MG63 (cell line): Measurements from ENCODE around the gene BRPF3. TPM values are rescaled to one million over a fixed set of nuclear protein-coding genes. Genes with fewer than 3 reads are reported as not detected.
"Not testable (repeated sequence)": the region's sequence is repeated elsewhere in the genome, so short reads cannot be mapped to it uniquely, and the experiment has no call there.

Source experiments
- DNase-seq: peaks from one replicate; pipeline ENCODE4 v3.0.0-alpha.2; 2020
- H3K27me3 ChIP-seq: fragments of 250-450 bp; sonication (Bioruptor Pico); 2 replicates; pipeline ENCODE4 v1.5.1; 2020; ENCODE audit warnings: mild to moderate bottlenecking, moderate library complexity
- H3K36me3 ChIP-seq: fragments of 250-450 bp; sonication (Bioruptor Pico); 2 replicates; pipeline ENCODE4 v1.5.1; 2020; ENCODE audit warnings: mild to moderate bottlenecking, moderate library complexity
- H3K4me3 ChIP-seq: fragments of 250-450 bp; sonication (Bioruptor Pico); 2 replicates; pipeline ENCODE4 v1.5.1; 2020; ENCODE audit warnings: mild to moderate bottlenecking, moderate library complexity
- H3K9me3 ChIP-seq: fragments of 250-450 bp; sonication (Bioruptor Pico); 2 replicates; pipeline ENCODE4 v1.5.1; 2020; ENCODE audit warnings: mild to moderate bottlenecking, moderate library complexity
- total RNA-seq: library from RNA; depleted of rRNA; stranded (reverse); fragments of >200 nt; shearing (Covaris generic); gene quantifications from 2 replicates; pipeline ENCODE4 v1.2.3, GENCODE V29; 2014; ENCODE audit warnings: low replicate concordance

The BRPF3 gene
- total RNA-seq, 1 experiment from 2014 or later, result 6.9 TPM

- DNase-seq, H3K9me3 ChIP-seq, H3K27me3 ChIP-seq, H3K4me3 ChIP-seq: not testable (repeated sequence)
- H3K36me3 ChIP-seq, result peaks cover 53% of the 10 kb centered on the region
These were observed 22.0 kb downstream of the BRPF3 start for GRCh38 chr6:36218516-36218915.

GRCh38 chr6:36219081-36219480 is 22.5 kb downstream of the BRPF3 start:
- H3K27me3 ChIP-seq, result no peaks in the 10 kb centered on the region
- peaks cover 55% of the 10 kb centered on the region for H3K36me3 ChIP-seq
- DNase-seq, result no peak
- H3K9me3 ChIP-seq, result no peaks in the 10 kb centered on the region
- no peak overlapping the region for H3K4me3 ChIP-seq

GRCh38 chr6:36220226-36220625 is 23.7 kb downstream of the BRPF3 start:
- Histone ChIP-seq H3K36me3 (peaks cover 56% of the 10 kb centered on the region), H3K9me3 (no peaks in the 10 kb centered on the region), H3K4me3 (no peak overlapping the region), H3K27me3 (no peaks in the 10 kb centered on the region)
- DNase-seq, result no peak

- Histone ChIP-seq H3K9me3 (no peaks in the 10 kb centered on the region), H3K4me3 (no peak overlapping the region), H3K36me3 (peaks cover 52% of the 10 kb centered on the region), H3K27me3 (no peaks in the 10 kb centered on the region)
- DNase-seq, result no peak
These were observed 25.1 kb downstream of the BRPF3 start for GRCh38 chr6:36221674-36222073.

GRCh38 chr6:36222924-36223323 is 26.4 kb downstream of the BRPF3 start:
- H3K27me3 ChIP-seq, result no peaks in the 10 kb centered on the region
- DNase-seq, result no peak
- peaks cover 53% of the 10 kb centered on the region for H3K36me3 ChIP-seq
- H3K4me3 ChIP-seq, result no peak overlapping the region
- no peaks in the 10 kb centered on the region for H3K9me3 ChIP-seq

GRCh38 chr6:36223706-36224105 is 27.2 kb downstream of the BRPF3 start:
- Histone ChIP-seq H3K9me3 (no peaks in the 10 kb centered on the region), H3K4me3 (no peak overlapping the region), H3K27me3 (no peaks in the 10 kb centered on the region), H3K36me3 (peaks cover 54% of the 10 kb centered on the region)
- DNase-seq, result no peak

- no peaks in the 10 kb centered on the region for H3K9me3 ChIP-seq
- H3K36me3 ChIP-seq, result peaks cover 50% of the 10 kb centered on the region
- no peak overlapping the region for H3K4me3 ChIP-seq
- no peaks in the 10 kb centered on the region for H3K27me3 ChIP-seq
- DNase-seq, result no peak
These were observed 28.4 kb downstream of the BRPF3 start for GRCh38 chr6:36224918-36225461.

- no peak overlapping the region for H3K4me3 ChIP-seq
- no peaks in the 10 kb centered on the region for H3K27me3 ChIP-seq
- no peaks in the 10 kb centered on the region for H3K9me3 ChIP-seq
- peaks cover 40% of the 10 kb centered on the region for H3K36me3 ChIP-seq
- DNase-seq, result no peak
These were observed 30.0 kb downstream of the BRPF3 start for GRCh38 chr6:36226438-36227047.

- peaks cover 36% of the 10 kb centered on the region for H3K36me3 ChIP-seq
- no peaks in the 10 kb centered on the region for H3K9me3 ChIP-seq
- DNase-seq, result no peak
- no peaks in the 10 kb centered on the region for H3K27me3 ChIP-seq
- no peak overlapping the region for H3K4me3 ChIP-seq
These were observed 31.1 kb downstream of the BRPF3 start for GRCh38 chr6:36227379-36228228.

GRCh38 chr6:36229223-36229622 is 32.7 kb downstream of the BRPF3 start:
- peaks cover 28% of the 10 kb centered on the region for H3K36me3 ChIP-seq
- no peak for DNase-seq

GRCh38 chr6:36230371-36230770 is 33.8 kb downstream of the BRPF3 start:
- H3K9me3 ChIP-seq, result no peaks in the 10 kb centered on the region
- peaks cover 20% of the 10 kb centered on the region for H3K36me3 ChIP-seq
- no peak overlapping the region for H3K4me3 ChIP-seq
- DNase-seq, result no peak
- H3K27me3 ChIP-seq, result no peaks in the 10 kb centered on the region

More at GRCh38 chr6:36229223-36229622, 32.7 kb downstream of the BRPF3 start:
- Histone ChIP-seq H3K27me3 (no peaks in the 10 kb centered on the region), H3K4me3 (no peak overlapping the region), H3K9me3 (no peaks in the 10 kb centered on the region)

GRCh38 chr6:36232172-36232571 is 35.6 kb downstream of the BRPF3 start:
- H3K4me3 ChIP-seq, result no peak overlapping the region
- no peaks in the 10 kb centered on the region for H3K27me3 ChIP-seq
- H3K36me3 ChIP-seq, result peaks cover 9% of the 10 kb centered on the region
- no peak for DNase-seq
- no peaks in the 10 kb centered on the region for H3K9me3 ChIP-seq

GRCh38 chr6:36235309-36235708 is 38.8 kb downstream of the BRPF3 start:
- Histone ChIP-seq H3K9me3 (no peaks in the 10 kb centered on the region), H3K4me3 (no peak overlapping the region), H3K36me3 (no peaks in the 10 kb centered on the region; the same call in 1 of the 2 replicates), H3K27me3 (no peaks in the 10 kb centered on the region)
- no peak for DNase-seq

- no peak for DNase-seq
- Histone ChIP-seq H3K9me3 (no peaks in the 10 kb centered on the region), H3K27me3 (no peaks in the 10 kb centered on the region), H3K36me3 (no peaks in the 10 kb centered on the region; the same call in 1 of the 2 replicates), H3K4me3 (no peak overlapping the region)
These were observed 39.3 kb downstream of the BRPF3 start for GRCh38 chr6:36235862-36236261.

GRCh38 chr6:36239774-36240173 is 43.2 kb downstream of the BRPF3 start:
- no peaks in the 10 kb centered on the region for H3K27me3 ChIP-seq
- no peaks in the 10 kb centered on the region for H3K9me3 ChIP-seq
- no peaks in the 10 kb centered on the region for H3K36me3 ChIP-seq
- no peak overlapping the region for H3K4me3 ChIP-seq
- no peak for DNase-seq

- Histone ChIP-seq H3K36me3 (no peaks in the 10 kb centered on the region), H3K27me3 (no peaks in the 10 kb centered on the region), H3K9me3 (no peaks in the 10 kb centered on the region), H3K4me3 (no peak overlapping the region)
- DNase-seq, result no peak
These were observed 45.2 kb downstream of the BRPF3 start for GRCh38 chr6:36241728-36242127.

- H3K36me3 ChIP-seq, result no peaks in the 10 kb centered on the region
- H3K27me3 ChIP-seq, result no peaks in the 10 kb centered on the region
- no peak overlapping the region for H3K4me3 ChIP-seq
- no peaks in the 10 kb centered on the region for H3K9me3 ChIP-seq
- no peak for DNase-seq
These were observed 45.6 kb downstream of the BRPF3 start for GRCh38 chr6:36242161-36242560.

GRCh38 chr6:36242626-36243025 is 46.1 kb downstream of the BRPF3 start:
- no peaks in the 10 kb centered on the region for H3K27me3 ChIP-seq

More at GRCh38 chr6:36242626-36243025, 46.1 kb downstream of the BRPF3 start:
- DNase-seq, result no peak
- Histone ChIP-seq H3K9me3 (no peaks in the 10 kb centered on the region), H3K36me3 (no peaks in the 10 kb centered on the region), H3K4me3 (no peak overlapping the region)
